ENCODE measurements around the gene DGKD. TPM values are rescaled to one million over a fixed set of nuclear protein-coding genes. Genes with fewer than 3 reads are reported as not detected.

The DGKD gene
- polyA plus RNA-seq, 1 donor = 20.7 TPM

DNA sequence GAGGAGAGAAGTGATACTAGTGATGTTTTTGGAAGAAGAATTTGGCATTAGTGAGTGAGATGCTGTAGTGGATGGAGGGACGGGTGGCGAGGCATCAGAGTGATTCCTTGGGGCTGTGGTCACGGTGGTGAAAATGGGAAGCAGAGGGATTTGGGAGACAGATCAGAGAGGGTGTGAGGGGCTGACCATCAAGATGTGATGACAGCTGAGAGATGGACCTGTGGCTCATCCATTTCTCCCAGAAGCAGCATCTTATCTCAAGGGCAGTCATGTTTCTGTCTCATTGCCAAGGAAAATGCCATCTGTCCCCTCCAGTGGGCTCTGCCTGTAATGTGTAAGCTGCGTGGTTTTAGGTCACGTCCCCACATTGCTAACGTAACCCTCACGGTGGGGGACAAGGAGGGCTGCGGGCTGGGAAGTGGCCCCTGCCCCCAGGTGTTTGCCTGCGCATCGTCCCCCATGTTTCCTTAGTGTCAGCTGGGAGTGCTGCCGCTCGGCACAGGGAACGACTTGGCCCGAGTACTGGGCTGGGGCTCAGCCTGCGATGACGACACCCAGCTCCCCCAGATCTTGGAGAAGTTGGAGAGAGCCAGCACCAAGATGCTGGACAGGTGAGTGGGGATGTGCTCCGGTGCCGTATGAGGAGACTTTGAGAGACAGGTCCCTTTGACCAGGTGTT is 91.0 kb downstream of the DGKD start:
- Histone ChIP-seq H3K36me3 (ENCODE audit: control insufficient read depth, insufficient read depth, low read length) (peaks cover 65% of the 10 kb centered on the region), H3K4me3 (ENCODE audit: low read length) (no peak overlapping the region), H3K4me1 (ENCODE audit: control insufficient read depth, insufficient read depth, low read length) (no peaks in the 10 kb centered on the region), H3K27ac (ENCODE audit: low read length) (no peak overlapping the region), H3K27me3 (ENCODE audit: control insufficient read depth, insufficient read depth, low read length) (no peaks in the 10 kb centered on the region), H3K9me3 (ENCODE audit: control insufficient read depth, low read depth, low read length) (no peaks in the 10 kb centered on the region)
- 100% methylated on average over 2 of the region's 18 CpGs for WGBS (ENCODE audit: insufficient coverage, low lambda C conversion rate)
- DNase-seq = no peak

DNA sequence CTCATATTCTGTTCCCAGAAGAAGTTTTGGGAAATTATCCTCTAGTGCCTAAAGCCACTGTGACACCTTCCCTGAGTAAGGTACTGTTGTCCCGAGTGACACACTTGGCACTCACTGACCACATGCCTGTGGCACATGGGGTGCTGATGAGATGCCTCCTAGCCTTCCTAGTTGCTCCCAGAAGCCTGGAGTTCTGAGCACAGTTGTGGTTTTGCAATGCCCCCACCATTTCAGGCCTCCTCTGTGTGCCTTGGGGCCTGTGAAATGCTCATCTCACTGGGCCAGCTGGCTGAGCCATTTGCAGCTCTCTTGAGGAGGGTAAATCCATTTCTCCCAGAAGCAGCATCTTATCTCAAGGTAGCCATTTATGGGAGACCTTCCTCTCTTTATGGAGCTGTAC is 91.8 kb downstream of the DGKD start:
- no peaks in the 10 kb centered on the region for H3K27me3 ChIP-seq (ENCODE audit: control insufficient read depth, insufficient read depth, low read length)
- H3K4me3 ChIP-seq (ENCODE audit: low read length) = no peak overlapping the region
- WGBS (ENCODE audit: insufficient coverage, low lambda C conversion rate) = no CpG with 5 or more reads among the region's 1 CpG
- no peak for DNase-seq
- H3K9me3 ChIP-seq (ENCODE audit: control insufficient read depth, low read depth, low read length) = no peaks in the 10 kb centered on the region
- H3K36me3 ChIP-seq (ENCODE audit: control insufficient read depth, insufficient read depth, low read length) = peaks cover 73% of the 10 kb centered on the region
- no peaks in the 10 kb centered on the region for H3K4me1 ChIP-seq (ENCODE audit: control insufficient read depth, insufficient read depth, low read length)
- H3K27ac ChIP-seq (ENCODE audit: low read length) = no peak overlapping the region

DNA sequence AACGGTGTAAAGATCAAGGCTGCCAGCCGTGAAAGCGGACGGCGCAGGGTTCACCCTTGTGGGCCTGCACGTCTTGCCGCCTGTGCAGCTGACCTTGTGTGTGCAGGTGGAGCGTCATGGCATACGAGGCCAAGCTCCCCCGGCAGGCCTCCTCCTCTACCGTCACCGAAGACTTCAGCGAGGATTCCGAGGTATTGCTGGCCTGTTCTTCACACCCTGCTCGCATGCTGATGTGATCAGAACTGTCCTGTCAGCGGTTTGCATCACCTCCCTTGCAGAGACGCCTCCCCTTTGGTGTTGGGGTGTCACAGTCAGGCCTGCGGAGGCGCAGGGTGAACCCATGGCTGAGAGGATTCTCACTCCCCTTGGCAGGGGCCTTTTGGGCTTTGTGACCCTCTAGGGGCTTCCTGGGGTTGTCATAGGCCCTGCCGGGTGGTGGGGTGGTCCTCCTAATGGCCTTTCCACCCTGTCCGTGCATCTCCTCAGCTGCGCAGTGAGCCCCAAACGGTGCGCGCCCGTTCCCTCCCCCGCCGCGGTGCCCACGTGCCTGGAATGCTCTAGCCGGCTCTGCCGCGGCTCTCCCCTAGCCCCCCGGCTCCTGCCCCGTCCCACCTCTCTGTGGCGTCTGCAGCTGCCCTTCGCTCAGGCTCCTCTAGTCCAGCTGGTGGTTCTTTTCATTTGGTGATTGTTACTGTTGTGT is 92.5 kb downstream of the DGKD start:
- H3K4me1 ChIP-seq (ENCODE audit: control insufficient read depth, insufficient read depth, low read length) = no peaks in the 10 kb centered on the region
- peaks cover 77% of the 10 kb centered on the region for H3K36me3 ChIP-seq (ENCODE audit: control insufficient read depth, insufficient read depth, low read length)
- H3K4me3 ChIP-seq (ENCODE audit: low read length) = no peak overlapping the region
- H3K27me3 ChIP-seq (ENCODE audit: control insufficient read depth, insufficient read depth, low read length) = no peaks in the 10 kb centered on the region
- H3K9me3 ChIP-seq (ENCODE audit: control insufficient read depth, low read depth, low read length) = no peaks in the 10 kb centered on the region
- H3K27ac ChIP-seq (ENCODE audit: low read length) = no peak overlapping the region
- DNase-seq = no peak
- WGBS (ENCODE audit: insufficient coverage, low lambda C conversion rate) = 100% methylated on average over 3 of the region's 37 CpGs

DNA sequence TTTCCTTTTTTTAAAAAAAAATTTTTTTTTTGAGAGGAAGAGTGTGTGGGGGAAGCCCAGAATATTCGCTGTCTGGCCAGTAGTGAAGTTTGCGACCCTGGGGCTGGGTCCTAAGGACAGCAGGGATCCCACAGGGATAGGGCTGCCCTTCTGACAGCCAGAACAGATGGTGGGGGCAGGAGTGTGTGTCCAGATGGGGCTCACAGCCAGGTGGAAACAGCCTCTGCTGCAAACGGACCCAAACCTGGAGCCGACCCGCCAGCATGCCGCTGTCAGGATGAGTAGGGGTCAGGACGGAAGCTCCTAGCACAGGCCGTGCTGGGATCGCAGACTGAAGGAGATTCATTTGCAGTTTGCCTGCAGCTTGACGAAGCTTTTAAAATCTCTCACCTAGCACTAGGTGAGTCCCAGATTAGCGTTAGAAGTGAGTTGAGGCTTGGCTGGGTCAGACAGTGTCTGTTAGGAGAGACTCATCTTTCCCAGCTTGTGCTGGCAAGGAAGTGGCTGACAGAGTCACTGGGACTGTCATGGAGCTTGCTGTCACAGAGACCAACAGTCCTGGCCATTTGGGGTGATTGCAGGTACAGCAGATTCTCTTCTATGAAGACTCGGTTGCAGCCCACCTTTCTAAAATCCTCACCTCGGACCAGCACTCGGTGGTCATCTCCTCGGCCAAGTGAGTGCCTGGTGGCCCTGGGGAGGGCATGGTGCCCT is 93.4 kb downstream of the DGKD start:
- H3K4me1 ChIP-seq (ENCODE audit: control insufficient read depth, insufficient read depth, low read length) = no peaks in the 10 kb centered on the region
- no peak overlapping the region for H3K27ac ChIP-seq (ENCODE audit: low read length)
- WGBS (ENCODE audit: insufficient coverage, low lambda C conversion rate) = no CpG with 5 or more reads among the region's 15 CpGs
- no peak overlapping the region for H3K4me3 ChIP-seq (ENCODE audit: low read length)
- no peaks in the 10 kb centered on the region for H3K27me3 ChIP-seq (ENCODE audit: control insufficient read depth, insufficient read depth, low read length)
- no peak for DNase-seq
- no peaks in the 10 kb centered on the region for H3K9me3 ChIP-seq (ENCODE audit: control insufficient read depth, low read depth, low read length)
- H3K36me3 ChIP-seq (ENCODE audit: control insufficient read depth, insufficient read depth, low read length) = peaks cover 82% of the 10 kb centered on the region

DNA sequence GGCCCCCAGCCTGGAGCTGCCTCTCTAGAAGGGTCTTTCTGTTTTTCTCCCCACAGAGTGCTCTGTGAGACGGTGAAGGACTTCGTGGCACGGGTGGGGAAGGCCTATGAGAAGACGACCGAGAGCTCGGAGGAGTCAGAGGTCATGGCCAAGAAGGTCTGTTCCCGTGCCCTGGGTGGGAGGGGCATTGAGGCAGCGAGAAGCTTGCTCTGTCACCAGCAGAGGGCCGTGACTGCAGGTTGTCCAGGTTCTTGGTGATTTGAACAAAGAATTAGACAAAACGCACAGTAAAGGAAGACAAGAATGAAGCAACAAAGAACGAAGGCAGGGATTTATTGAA is 93.9 kb downstream of the DGKD start:
- 85% methylated on average over 2 of the region's 11 CpGs for WGBS (ENCODE audit: insufficient coverage, low lambda C conversion rate)
- H3K27ac ChIP-seq (ENCODE audit: low read length) = no peak overlapping the region
- peaks cover 85% of the 10 kb centered on the region for H3K36me3 ChIP-seq (ENCODE audit: control insufficient read depth, insufficient read depth, low read length)
- H3K4me1 ChIP-seq (ENCODE audit: control insufficient read depth, insufficient read depth, low read length) = no peaks in the 10 kb centered on the region
- no peak overlapping the region for H3K4me3 ChIP-seq (ENCODE audit: low read length)
- H3K27me3 ChIP-seq (ENCODE audit: control insufficient read depth, insufficient read depth, low read length) = no peaks in the 10 kb centered on the region
- H3K9me3 ChIP-seq (ENCODE audit: control insufficient read depth, low read depth, low read length) = no peaks in the 10 kb centered on the region
- no peak for DNase-seq

DNA sequence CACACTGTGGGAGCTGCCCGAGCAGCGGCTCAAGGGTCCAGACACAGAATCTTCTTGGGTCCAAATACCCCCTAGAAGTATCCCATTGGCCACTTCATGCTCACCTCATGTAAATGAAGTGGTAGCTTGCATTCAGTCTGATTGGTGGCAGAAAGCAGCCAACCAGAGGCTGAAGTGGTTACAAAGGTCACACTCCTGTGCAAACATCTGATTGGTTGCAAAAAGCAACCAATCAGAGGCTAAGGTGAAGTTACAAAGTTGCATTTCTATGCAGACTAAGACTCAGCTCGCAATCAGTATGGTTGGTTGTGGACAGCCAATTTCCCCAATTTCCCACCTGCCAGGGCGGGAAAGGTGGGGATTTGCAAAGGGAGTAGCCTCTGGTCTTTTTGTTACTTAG is 94.3 kb downstream of the DGKD start:
- no peak for DNase-seq
- H3K4me1 ChIP-seq (ENCODE audit: control insufficient read depth, insufficient read depth, low read length) = no peaks in the 10 kb centered on the region
- H3K36me3 ChIP-seq (ENCODE audit: control insufficient read depth, insufficient read depth, low read length) = peaks cover 88% of the 10 kb centered on the region
- H3K27ac ChIP-seq (ENCODE audit: low read length) = no peak overlapping the region
- H3K27me3 ChIP-seq (ENCODE audit: control insufficient read depth, insufficient read depth, low read length) = no peaks in the 10 kb centered on the region
- H3K9me3 ChIP-seq (ENCODE audit: control insufficient read depth, low read depth, low read length) = no peaks in the 10 kb centered on the region
- no peak overlapping the region for H3K4me3 ChIP-seq (ENCODE audit: low read length)
- WGBS (ENCODE audit: insufficient coverage, low lambda C conversion rate) = no CpG with 5 or more reads among the region's 4 CpGs

DNA sequence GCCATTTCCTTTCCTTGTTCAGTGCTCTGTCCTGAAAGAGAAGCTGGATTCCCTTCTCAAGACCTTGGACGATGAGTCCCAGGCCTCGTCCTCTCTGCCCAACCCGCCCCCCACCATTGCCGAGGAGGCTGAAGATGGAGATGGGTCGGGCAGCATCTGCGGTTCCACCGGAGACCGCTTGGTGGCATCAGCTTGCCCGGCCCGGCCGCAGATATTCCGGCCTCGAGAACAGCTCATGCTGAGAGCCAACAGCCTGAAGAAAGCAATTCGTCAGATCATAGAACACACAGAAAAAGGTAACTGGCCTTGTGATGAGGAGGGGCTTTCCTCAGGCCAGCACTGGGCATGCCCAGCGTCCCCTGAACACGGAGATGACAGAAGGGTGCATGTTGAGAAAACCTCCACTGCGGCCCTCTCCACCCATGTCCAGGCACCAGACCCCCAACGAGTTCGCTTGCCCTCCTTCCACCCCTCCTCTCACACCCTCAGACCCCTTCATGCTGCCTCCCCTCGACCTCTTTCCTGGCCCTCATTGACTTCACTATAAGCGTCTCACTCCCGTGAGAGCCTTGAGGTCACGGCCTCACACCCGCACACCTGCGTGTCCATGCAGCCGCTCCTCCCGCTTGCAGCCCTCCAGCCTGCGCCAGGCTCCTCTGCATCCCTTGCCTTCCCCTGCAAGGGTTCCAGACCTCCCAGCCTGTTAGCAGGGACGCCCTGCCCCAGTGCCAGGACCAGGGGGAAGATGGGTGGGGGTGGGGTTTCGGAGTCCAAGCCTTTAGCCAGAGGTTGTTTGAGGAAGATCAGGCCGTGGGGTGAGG is 95.0 kb downstream of the DGKD start:
- Histone ChIP-seq H3K9me3 (ENCODE audit: control insufficient read depth, low read depth, low read length) (no peaks in the 10 kb centered on the region), H3K36me3 (ENCODE audit: control insufficient read depth, insufficient read depth, low read length) (peaks cover 89% of the 10 kb centered on the region), H3K4me3 (ENCODE audit: low read length) (no peak overlapping the region), H3K27me3 (ENCODE audit: control insufficient read depth, insufficient read depth, low read length) (no peaks in the 10 kb centered on the region), H3K4me1 (ENCODE audit: control insufficient read depth, insufficient read depth, low read length) (no peaks in the 10 kb centered on the region), H3K27ac (ENCODE audit: low read length) (no peak overlapping the region)
- 80% methylated on average over 1 of the region's 31 CpGs for WGBS (ENCODE audit: insufficient coverage, low lambda C conversion rate)
- peak in 1 of 2 donors; percentile 20 for DNase-seq

DNA sequence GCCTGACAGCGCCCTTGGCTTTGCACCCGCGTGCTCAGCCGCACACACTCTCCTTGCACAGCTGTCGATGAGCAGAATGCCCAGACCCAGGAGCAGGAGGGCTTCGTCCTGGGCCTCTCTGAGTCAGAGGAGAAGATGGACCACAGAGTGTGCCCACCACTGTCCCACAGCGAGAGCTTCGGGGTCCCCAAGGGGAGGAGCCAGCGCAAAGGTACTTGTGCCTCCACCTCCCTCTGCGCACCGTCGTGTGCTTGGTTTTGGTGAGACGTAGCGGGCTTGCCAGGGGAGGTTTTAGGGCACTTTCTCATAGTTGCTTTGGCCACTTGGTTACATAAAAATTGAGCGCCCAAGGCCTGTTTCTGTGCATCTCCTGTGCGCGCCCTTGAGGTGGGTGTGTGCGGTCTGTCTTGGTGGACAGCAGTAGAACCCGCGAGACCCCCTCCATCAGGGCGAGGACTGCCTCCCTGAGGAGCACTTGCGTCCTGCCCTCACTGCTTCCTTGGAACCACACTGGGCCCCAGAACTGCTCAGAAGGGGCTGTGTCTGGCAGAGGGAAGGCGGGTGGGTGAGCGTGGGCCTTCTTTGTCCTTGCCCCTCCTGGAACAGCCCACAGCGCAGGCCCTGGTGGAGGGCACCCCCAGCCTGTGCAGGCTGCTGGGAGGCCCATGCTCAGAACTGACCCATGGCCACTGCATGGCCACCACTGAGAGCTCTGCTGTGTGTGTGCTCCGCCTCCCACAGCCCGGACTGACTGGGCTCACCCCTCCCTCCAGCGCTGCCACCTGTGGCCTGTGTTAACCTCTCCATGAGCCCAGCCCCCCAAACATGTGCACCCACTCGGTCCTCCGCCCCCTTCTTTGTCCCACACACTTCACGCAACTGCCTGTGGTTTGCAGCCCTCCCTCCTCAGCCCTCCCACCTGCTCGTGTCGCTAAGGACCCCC is 95.9 kb downstream of the DGKD start:
- DNase-seq = no peak
- H3K4me1 ChIP-seq (ENCODE audit: control insufficient read depth, insufficient read depth, low read length) = no peaks in the 10 kb centered on the region
- peaks cover 93% of the 10 kb centered on the region for H3K36me3 ChIP-seq (ENCODE audit: control insufficient read depth, insufficient read depth, low read length)
- WGBS (ENCODE audit: insufficient coverage, low lambda C conversion rate) = no CpG with 5 or more reads among the region's 33 CpGs
- H3K27me3 ChIP-seq (ENCODE audit: control insufficient read depth, insufficient read depth, low read length) = no peaks in the 10 kb centered on the region
- no peak overlapping the region for H3K4me3 ChIP-seq (ENCODE audit: low read length)
- no peaks in the 10 kb centered on the region for H3K9me3 ChIP-seq (ENCODE audit: control insufficient read depth, low read depth, low read length)
- no peak overlapping the region for H3K27ac ChIP-seq (ENCODE audit: low read length)

DNA sequence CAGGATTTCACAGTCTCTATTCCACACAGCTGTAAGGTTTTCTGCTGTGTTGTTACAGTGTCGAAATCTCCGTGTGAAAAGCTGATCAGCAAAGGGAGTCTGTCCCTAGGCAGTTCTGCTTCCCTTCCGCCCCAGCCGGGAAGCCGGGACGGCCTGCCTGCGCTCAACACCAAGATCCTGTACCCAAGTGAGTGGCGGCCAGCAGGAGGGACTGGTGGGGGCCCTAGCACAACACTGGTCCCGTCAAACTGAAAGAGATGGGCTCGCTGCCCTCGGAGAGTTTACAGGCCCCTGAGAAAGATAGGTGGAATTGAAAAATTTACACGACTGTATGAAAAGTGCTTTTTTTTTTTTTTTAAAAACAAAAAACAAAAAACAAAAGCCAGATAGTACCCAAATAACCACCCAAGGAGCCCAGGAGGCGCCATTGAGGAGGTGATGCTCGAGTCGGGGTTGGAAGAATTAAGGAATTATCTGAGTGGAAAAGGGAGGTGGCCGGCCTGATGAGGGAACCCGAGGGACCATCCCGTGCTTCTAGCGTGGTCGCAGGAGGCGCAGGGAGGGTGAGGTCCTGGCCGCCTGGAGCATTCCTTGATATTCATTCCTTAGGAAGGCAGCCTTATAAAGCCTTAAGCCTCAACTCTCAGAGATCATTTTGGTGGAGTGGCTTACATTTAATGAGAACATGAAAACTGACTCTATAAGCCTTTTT is 96.7 kb downstream of the DGKD start:
- Histone ChIP-seq H3K27ac (ENCODE audit: low read length) (no peak overlapping the region), H3K4me3 (ENCODE audit: low read length) (no peak overlapping the region), H3K27me3 (ENCODE audit: control insufficient read depth, insufficient read depth, low read length) (no peaks in the 10 kb centered on the region), H3K9me3 (ENCODE audit: control insufficient read depth, low read depth, low read length) (no peaks in the 10 kb centered on the region), H3K36me3 (ENCODE audit: control insufficient read depth, insufficient read depth, low read length) (peaks cover 93% of the 10 kb centered on the region), H3K4me1 (ENCODE audit: control insufficient read depth, insufficient read depth, low read length) (no peaks in the 10 kb centered on the region)
- 85% methylated on average over 4 of the region's 22 CpGs for WGBS (ENCODE audit: insufficient coverage, low lambda C conversion rate)
- no peak for DNase-seq

Measured in large intestine (tissue), 3 donors.